Tibial nerve (tissue), 4 donors: ENCODE results near the gene PDE1C. TPM values are rescaled to one million over a fixed set of nuclear protein-coding genes. Genes with fewer than 3 reads are reported as not detected.

ENCODE experiments used
- DNase-seq, 2 donors: peaks; one replicate each; pipeline ENCODE4 v3.0.0-alpha.2; 2019; ENCODE audit warnings: low spot score in 2 of 2
- H3K27ac ChIP-seq, 4 donors: fragments of 200-600 bp; sonication (generic) in 3 of 4; one replicate each; pipeline ENCODE4 v1.5.1; 2017 to 2019; ENCODE audit warnings: mild to moderate bottlenecking in 1 of 4
- H3K27me3 ChIP-seq, 2 donors: fragments of 200-600 bp; sonication (generic) in 1 of 2; one replicate each; pipeline versions ENCODE4 v1.5.1 to v1.6.0; 2017 to 2019
- H3K36me3 ChIP-seq, 3 donors: fragments of 200-600 bp; sonication (generic); one replicate each; pipeline ENCODE4 v1.5.1; 2018 to 2019
- H3K4me1 ChIP-seq, 4 donors: fragments of 200-600 bp; sonication (generic) in 3 of 4; one replicate each; pipeline ENCODE4 v1.5.1; 2017 to 2019
- H3K4me3 ChIP-seq, 4 donors: fragments of 200-600 bp; sonication (generic) in 3 of 4; one replicate each; pipeline ENCODE4 v1.5.1; 2017 to 2019; ENCODE audit warnings: mild to moderate bottlenecking in 1 of 4, moderate library complexity in 1 of 4
- H3K9me3 ChIP-seq, 4 donors: fragments of 200-600 bp; sonication (generic) in 3 of 4; one replicate each; pipeline ENCODE4 v1.5.1; 2017 to 2019
- EP300 ChIP-seq, 2 donors: sonication (generic); formaldehyde crosslinking; IDR thresholded peaks; one replicate each; pipeline ENCODE4 v1.6.1; 2017; ENCODE audit warnings: antibody characterized with exemption in 2 of 2, mild to moderate bottlenecking in 1 of 2
- POLR2A ChIP-seq, 2 donors: fragments of 450-650 bp; IDR thresholded peaks; one replicate each; pipeline ENCODE4 v1.6.1; 2017; ENCODE audit warnings: antibody characterized with exemption in 2 of 2, mild to moderate bottlenecking in 2 of 2, moderate library complexity in 2 of 2
- WGBS, 2 donors: methylation state at CpG; one replicate each; pipeline ENCODE4 v1.1.5; 2018; 5-methylcytosine and 5-hydroxymethylcytosine counted together
- total RNA-seq, 4 donors: library from RNA; depleted of rRNA; stranded (reverse); fragments of >200 nt; gene quantifications; one replicate each; pipeline ENCODE4 v1.1.0, GENCODE V29; 2016
- TF ChIP-seq, protein P1 (sequence below), 5 experiments: fragments of 200-600 bp in 3 of 5; fragments of 450-650 bp in 2 of 5; sonication (generic) in 3 of 5; IDR thresholded peaks; one replicate each; pipeline ENCODE4 v1.5.1; 2016 to 2019; ENCODE audit warnings: antibody characterized with exemption in 5 of 5, mild to moderate bottlenecking in 3 of 5, moderate library complexity in 2 of 5

PDE1C gene
- total RNA-seq, 4 donors from 2014 or later, result 10.6 to 31.8 (median 20.7) TPM

DNA sequence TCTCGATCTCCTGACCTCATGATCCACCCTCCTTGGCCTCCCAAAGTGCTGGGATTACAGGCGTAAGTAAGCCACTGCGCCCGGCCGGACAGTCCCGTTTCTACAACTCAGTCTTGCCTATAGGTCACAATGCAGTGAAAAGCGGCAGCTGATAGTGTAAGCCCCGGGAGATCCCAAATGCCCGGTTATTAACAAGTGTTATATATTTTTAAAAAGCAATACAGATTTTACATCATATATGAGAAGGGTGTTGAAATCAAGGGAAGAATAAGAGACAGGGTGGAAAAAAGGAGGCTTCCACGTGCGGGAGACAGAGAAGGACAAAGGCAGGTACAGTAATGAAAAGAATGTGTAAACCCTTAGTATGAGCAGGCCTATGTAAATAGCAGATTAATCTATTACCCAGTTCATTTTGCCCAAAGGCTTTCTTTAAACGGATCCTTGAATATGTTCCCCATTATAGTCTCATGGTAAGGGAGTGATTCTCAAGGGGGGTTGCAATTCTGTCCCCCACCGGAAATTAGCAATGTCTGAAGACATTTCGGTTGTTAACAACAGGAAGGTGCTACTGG lies 170.8 kb downstream of the PDE1C start:
- WGBS, 2 donors, result 87 to 88% methylated on average over 14 of the region's 14 CpGs
- H3K27ac ChIP-seq, result no peak overlapping the region
- no peak for DNase-seq
- no peaks in the 10 kb centered on the region for H3K27me3 ChIP-seq
- TF ChIP-seq, protein P1, sequence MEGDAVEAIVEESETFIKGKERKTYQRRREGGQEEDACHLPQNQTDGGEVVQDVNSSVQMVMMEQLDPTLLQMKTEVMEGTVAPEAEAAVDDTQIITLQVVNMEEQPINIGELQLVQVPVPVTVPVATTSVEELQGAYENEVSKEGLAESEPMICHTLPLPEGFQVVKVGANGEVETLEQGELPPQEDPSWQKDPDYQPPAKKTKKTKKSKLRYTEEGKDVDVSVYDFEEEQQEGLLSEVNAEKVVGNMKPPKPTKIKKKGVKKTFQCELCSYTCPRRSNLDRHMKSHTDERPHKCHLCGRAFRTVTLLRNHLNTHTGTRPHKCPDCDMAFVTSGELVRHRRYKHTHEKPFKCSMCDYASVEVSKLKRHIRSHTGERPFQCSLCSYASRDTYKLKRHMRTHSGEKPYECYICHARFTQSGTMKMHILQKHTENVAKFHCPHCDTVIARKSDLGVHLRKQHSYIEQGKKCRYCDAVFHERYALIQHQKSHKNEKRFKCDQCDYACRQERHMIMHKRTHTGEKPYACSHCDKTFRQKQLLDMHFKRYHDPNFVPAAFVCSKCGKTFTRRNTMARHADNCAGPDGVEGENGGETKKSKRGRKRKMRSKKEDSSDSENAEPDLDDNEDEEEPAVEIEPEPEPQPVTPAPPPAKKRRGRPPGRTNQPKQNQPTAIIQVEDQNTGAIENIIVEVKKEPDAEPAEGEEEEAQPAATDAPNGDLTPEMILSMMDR (IDR thresholded peaks at IDR 0.05), result no peak
- TF ChIP-seq POLR2A (IDR thresholded peaks at IDR 0.05) (no peak), EP300 (IDR thresholded peaks at IDR 0.05) (no peak)
- no peaks in the 10 kb centered on the region for H3K9me3 ChIP-seq
- no peaks in the 10 kb centered on the region for H3K36me3 ChIP-seq
- no peaks in the 10 kb centered on the region for H3K4me1 ChIP-seq
- no peak overlapping the region for H3K4me3 ChIP-seq

DNA sequence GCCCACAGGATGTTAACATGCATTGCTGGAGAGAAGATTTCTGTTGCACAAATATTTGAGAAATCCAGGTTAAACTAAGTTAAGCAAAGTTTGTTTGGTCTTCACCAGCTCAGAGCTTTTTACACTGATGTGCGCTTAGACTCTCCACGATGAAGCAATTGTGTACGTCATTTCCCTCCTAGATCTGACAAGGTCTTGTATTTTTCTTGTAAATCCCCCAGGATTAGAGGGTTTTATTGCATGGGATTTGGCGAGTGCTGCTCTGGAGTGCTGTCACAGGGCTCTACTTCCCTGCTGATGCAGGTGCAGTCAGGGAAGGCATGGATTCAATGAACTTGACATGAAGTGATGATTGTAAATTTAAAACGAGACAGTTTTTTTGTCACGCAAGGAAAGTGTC lies 173.3 kb downstream of the PDE1C start:
- Histone ChIP-seq H3K27ac (no peak overlapping the region), H3K9me3 (no peaks in the 10 kb centered on the region), H3K4me3 (no peak overlapping the region), H3K27me3 (no peaks in the 10 kb centered on the region), H3K36me3 (no peaks in the 10 kb centered on the region), H3K4me1 (no peaks in the 10 kb centered on the region)
- 66 to 73% methylated on average over 6 of the region's 6 CpGs for WGBS, 2 donors
- TF ChIP-seq, protein P1 (IDR thresholded peaks at IDR 0.05), result no peak
- TF ChIP-seq EP300 (IDR thresholded peaks at IDR 0.05) (no peak), POLR2A (IDR thresholded peaks at IDR 0.05) (no peak)
- no peak for DNase-seq

DNA sequence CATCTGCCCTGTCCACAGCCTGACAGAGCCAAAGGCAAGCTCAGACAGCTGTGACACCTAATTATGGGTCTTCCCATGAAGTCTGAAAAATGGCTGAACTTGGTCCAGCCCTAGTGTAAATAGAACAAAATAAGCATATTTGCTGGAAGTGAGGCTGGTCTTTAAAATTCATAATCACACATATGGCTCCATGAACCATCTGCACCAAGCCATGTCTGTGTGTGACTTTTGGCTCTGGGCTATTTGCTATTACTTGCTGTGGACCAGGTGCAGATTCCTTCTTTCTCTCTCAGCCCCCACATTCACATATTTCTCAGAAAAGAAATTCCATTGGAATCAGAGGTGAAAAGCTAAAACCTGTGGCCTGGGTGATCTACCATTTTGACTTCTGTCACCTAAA lies 175.9 kb downstream of the PDE1C start:
- Histone ChIP-seq H3K4me1 (no peaks in the 10 kb centered on the region), H3K36me3 (no peaks in the 10 kb centered on the region), H3K27me3 (no peaks in the 10 kb centered on the region), H3K27ac (no peak overlapping the region), H3K4me3 (no peak overlapping the region), H3K9me3 (no peaks in the 10 kb centered on the region)
- TF ChIP-seq POLR2A (IDR thresholded peaks at IDR 0.05) (no peak), EP300 (IDR thresholded peaks at IDR 0.05) (no peak)
- TF ChIP-seq, protein P1 (IDR thresholded peaks at IDR 0.05), result no peak
- DNase-seq, result no peak

DNA sequence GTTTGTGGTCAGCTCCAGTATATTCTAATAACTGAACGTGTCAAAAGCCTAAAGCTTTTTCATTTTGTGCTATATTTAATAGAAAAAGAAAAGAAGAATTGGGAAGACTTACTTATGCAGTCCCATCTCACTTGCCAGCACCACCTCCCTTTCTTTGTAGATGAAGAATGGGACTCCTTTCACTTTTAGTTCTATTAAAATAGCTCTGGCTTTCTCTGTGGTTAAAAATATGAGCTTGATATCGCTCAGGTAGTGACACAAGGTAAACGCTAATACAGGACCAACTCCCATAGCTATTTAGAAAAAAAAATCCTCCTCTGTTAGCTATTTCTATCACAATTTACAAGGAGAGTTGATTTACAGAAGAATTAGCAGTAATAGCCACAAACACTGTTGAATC lies 176.8 kb downstream of the PDE1C start:
- H3K36me3 ChIP-seq, result no peaks in the 10 kb centered on the region
- DNase-seq, result no peak
- H3K4me1 ChIP-seq, result no peaks in the 10 kb centered on the region
- H3K4me3 ChIP-seq, result no peak overlapping the region
- no peaks in the 10 kb centered on the region for H3K27me3 ChIP-seq
- H3K27ac ChIP-seq, result no peak overlapping the region
- WGBS, 2 donors, result 69 to 79% methylated on average over 3 of the region's 3 CpGs
- no peak for TF ChIP-seq POLR2A (IDR thresholded peaks at IDR 0.05)
- no peak for TF ChIP-seq EP300 (IDR thresholded peaks at IDR 0.05)
- TF ChIP-seq, protein P1 (IDR thresholded peaks at IDR 0.05), result no peak
- no peaks in the 10 kb centered on the region for H3K9me3 ChIP-seq

DNA sequence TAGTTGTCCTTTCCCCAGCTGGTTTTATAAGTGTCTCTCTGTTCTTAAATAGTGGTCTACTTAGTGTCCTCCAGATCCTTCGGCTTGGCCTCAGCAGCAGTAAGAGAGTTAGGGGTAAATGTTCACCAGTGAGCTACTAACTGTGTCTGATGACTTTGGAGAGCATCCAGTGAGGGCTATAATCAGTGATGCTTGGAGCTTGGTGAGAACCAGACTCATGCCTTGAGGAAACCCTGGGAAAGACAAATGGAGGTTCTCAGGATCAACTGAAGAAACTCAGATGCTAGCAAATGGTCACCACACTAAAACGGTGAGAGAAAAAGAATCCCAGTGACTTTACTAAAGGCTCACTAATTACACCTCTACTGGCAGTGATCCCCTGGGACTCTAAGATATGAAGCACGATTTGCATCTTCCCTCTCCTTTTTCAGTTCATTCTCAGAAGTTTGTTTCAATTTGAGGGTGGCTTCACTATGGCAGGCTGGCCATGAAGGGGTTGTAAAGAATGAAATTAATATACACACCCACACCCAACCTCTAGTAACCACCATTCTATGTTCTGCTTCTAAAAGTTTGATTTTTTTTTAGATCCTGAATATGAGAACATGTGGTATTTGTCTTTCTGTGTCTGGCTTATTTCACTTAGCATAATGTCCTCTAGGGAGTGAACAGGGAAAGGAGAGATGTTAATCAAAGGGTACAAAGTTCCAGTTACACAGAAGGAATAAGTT lies 177.9 kb downstream of the PDE1C start:
- Histone ChIP-seq H3K27me3 (no peaks in the 10 kb centered on the region), H3K4me3 (no peak overlapping the region), H3K4me1 (no peaks in the 10 kb centered on the region), H3K36me3 (no peaks in the 10 kb centered on the region), H3K9me3 (no peaks in the 10 kb centered on the region), H3K27ac (no peak overlapping the region)
- WGBS, 2 donors, result 78 to 90% methylated on average over 3 of the region's 3 CpGs
- no peak for DNase-seq
- no peak for TF ChIP-seq EP300 (IDR thresholded peaks at IDR 0.05)
